ENCODE measurements around the gene MLH1. TPM values are rescaled to one million over a fixed set of nuclear protein-coding genes. Genes with fewer than 3 reads are reported as not detected.
A peak's percentile ranks its signal among the peaks of the same experiment; 100 is the strongest.

The MLH1 gene
- total and polyA plus RNA-seq, 10 donors, result 16.6 to 38.8 (median 30.4) TPM

- H3K4me3 ChIP-seq, result no peak overlapping the region
- peaks cover 9 to 95% (median 64%) of the 10 kb centered on the region in 6 donors for H3K36me3 ChIP-seq
- TF ChIP-seq POLR2AphosphoS5 (IDR thresholded peaks at IDR 0.05) (no peak), POLR2A (IDR thresholded peaks at IDR 0.05) (no peak)
- TF ChIP-seq, protein P1, sequence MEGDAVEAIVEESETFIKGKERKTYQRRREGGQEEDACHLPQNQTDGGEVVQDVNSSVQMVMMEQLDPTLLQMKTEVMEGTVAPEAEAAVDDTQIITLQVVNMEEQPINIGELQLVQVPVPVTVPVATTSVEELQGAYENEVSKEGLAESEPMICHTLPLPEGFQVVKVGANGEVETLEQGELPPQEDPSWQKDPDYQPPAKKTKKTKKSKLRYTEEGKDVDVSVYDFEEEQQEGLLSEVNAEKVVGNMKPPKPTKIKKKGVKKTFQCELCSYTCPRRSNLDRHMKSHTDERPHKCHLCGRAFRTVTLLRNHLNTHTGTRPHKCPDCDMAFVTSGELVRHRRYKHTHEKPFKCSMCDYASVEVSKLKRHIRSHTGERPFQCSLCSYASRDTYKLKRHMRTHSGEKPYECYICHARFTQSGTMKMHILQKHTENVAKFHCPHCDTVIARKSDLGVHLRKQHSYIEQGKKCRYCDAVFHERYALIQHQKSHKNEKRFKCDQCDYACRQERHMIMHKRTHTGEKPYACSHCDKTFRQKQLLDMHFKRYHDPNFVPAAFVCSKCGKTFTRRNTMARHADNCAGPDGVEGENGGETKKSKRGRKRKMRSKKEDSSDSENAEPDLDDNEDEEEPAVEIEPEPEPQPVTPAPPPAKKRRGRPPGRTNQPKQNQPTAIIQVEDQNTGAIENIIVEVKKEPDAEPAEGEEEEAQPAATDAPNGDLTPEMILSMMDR (IDR thresholded peaks at IDR 0.05 in 8 of 11, conservative IDR thresholded peaks at IDR 0.05 in 3 of 11), result no peak
- DNase-seq, result no peak
- peak overlapping the region in 2 of 8 donors; percentile 12 to 58 for H3K27ac ChIP-seq
- H3K4me1 ChIP-seq, result peaks cover 0 to 29% (median 15%) of the 10 kb centered on the region in 6 donors
- 81 to 91% (median 90%) methylated on average over 3 of the region's 3 CpGs for WGBS, 5 donors
- no peaks in the 10 kb centered on the region for H3K9me3 ChIP-seq
- intact Hi-C loops (cut with DNase I; ENCODE audit: low total_unique reads), result loop anchor here (10.0 kb wide), 1 partner anchor 190 kb away; no protein-coding TSS in a partner anchor
- H3K27me3 ChIP-seq (replicated peaks in 1 of 7), result no peaks in the 10 kb centered on the region
Observed at GRCh38 chr3:37024820-37025405, 31.6 kb downstream of the MLH1 start.

DNA sequence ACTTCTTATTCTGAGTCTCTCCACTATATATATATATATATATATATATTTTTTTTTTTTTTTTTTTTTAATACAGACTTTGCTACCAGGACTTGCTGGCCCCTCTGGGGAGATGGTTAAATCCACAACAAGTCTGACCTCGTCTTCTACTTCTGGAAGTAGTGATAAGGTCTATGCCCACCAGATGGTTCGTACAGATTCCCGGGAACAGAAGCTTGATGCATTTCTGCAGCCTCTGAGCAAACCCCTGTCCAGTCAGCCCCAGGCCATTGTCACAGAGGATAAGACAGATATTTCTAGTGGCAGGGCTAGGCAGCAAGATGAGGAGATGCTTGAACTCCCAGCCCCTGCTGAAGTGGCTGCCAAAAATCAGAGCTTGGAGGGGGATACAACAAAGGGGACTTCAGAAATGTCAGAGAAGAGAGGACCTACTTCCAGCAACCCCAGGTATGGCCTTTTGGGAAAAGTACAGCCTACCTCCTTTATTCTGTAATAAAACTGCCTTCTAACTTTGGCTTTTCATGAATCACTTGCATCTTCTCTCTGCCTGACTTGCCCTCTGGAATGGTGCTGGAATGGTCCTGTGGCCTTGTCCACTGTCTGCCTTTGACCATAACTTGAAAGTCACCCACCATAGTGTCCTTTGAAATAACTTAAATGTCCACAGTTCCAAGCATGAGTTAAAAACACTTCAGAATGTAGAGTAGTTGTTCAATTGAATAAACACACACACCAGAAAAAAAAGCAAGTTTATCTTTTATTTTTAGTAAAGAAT is 32.4 kb downstream of the MLH1 start:
- H3K9me3 ChIP-seq, result no peaks in the 10 kb centered on the region
- no peak for DNase-seq
- intact Hi-C loops (cut with DNase I; ENCODE audit: low total_unique reads), result loop anchor here (10.0 kb wide), 1 partner anchor 189 kb away; no protein-coding TSS in a partner anchor
- H3K27ac ChIP-seq, result no peak overlapping the region
- WGBS, 5 donors, result 91 to 99% (median 96%) methylated on average over 3 of the region's 3 CpGs
- H3K4me3 ChIP-seq, result no peak overlapping the region
- H3K4me1 ChIP-seq, result peaks cover 0 to 35% (median 15%) of the 10 kb centered on the region in 6 donors
- peaks cover 7 to 95% (median 60%) of the 10 kb centered on the region in 6 donors for H3K36me3 ChIP-seq
- TF ChIP-seq POLR2AphosphoS5 (IDR thresholded peaks at IDR 0.05) (no peak), POLR2A (IDR thresholded peaks at IDR 0.05) (no peak)
- TF ChIP-seq, protein P1 (IDR thresholded peaks at IDR 0.05 in 8 of 11, conservative IDR thresholded peaks at IDR 0.05 in 3 of 11), result no peak
- H3K27me3 ChIP-seq (replicated peaks in 1 of 7), result no peaks in the 10 kb centered on the region

- TF ChIP-seq POLR2AphosphoS5 (IDR thresholded peaks at IDR 0.05) (no peak), POLR2A (IDR thresholded peaks at IDR 0.05) (no peak)
- TF ChIP-seq, protein P1 (IDR thresholded peaks at IDR 0.05 in 8 of 11, conservative IDR thresholded peaks at IDR 0.05 in 3 of 11), result no peak
- peaks cover 0 to 95% (median 60%) of the 10 kb centered on the region in 6 donors for H3K36me3 ChIP-seq
- no peak overlapping the region for H3K27ac ChIP-seq
- H3K27me3 ChIP-seq (replicated peaks in 1 of 7), result no peaks in the 10 kb centered on the region
- H3K9me3 ChIP-seq, result no peaks in the 10 kb centered on the region
- no peak overlapping the region for H3K4me3 ChIP-seq
- 85 to 96% (median 95%) methylated on average over 5 of the region's 5 CpGs for WGBS, 5 donors
- intact Hi-C loops (cut with DNase I; ENCODE audit: low total_unique reads), result loop anchor here (10.0 kb wide), 1 partner anchor 188 kb away; no protein-coding TSS in a partner anchor
- no peak for DNase-seq
- H3K4me1 ChIP-seq, result peaks cover 0 to 35% (median 15%) of the 10 kb centered on the region in 6 donors
Observed at GRCh38 chr3:37026851-37027250, 33.5 kb downstream of the MLH1 start.

DNA sequence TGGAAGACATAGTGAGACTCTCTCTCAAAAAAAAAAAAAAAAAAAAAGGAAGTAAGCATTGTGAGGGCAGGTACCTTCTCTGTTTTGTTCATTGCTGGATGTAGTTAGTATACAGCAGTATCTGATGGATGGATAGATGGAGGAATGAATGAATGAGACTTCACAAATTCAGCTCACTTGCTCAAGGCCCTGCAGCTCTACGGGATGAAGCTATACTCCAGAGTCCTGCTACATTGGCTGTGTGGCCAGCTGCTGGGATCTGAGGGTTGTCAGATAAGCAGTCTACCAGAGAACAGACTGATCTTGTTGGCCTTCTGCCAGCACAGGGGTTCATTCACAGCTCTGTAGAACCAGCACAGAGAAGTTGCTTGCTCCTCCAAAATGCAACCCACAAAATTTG is 35.0 kb downstream of the MLH1 start:
- WGBS, 5 donors, result 44 to 79% (median 65%) methylated on average over 1 of the region's 1 CpG
- Histone ChIP-seq H3K9me3 (no peaks in the 10 kb centered on the region), H3K27me3 (replicated peaks in 1 of 7) (no peaks in the 10 kb centered on the region), H3K4me1 (peaks cover 0 to 35% (median 15%) of the 10 kb centered on the region in 6 donors), H3K36me3 (peaks cover 0 to 95% (median 58%) of the 10 kb centered on the region in 6 donors), H3K4me3 (no peak overlapping the region), H3K27ac (peak overlapping the region in 7 of 8 donors; percentile 30 to 67 (median 57))
- DNase-seq, result no peak
- TF ChIP-seq POLR2A (IDR thresholded peaks at IDR 0.05), result no peak
- no peak for TF ChIP-seq POLR2AphosphoS5 (IDR thresholded peaks at IDR 0.05)
- intact Hi-C loops (cut with DNase I; ENCODE audit: low total_unique reads), result loop anchor here (10.0 kb wide), 1 partner anchor 186 kb away; no protein-coding TSS in a partner anchor

Data from spleen (tissue), 11 donors.